Stimulated activated CD8-positive, alpha-beta memory T cell treated with anti-CD3 and anti-CD28 coated beads, Interleukin-12 subunit alpha, Interleukin-12 subunit beta, amount 100 ng/mL, for 4 hours (primary cell): ENCODE measurements around the gene EEFSEC.
"Not testable (repeated sequence)": the region's sequence is repeated elsewhere in the genome, so short reads cannot be mapped to it uniquely, and the experiment has no call there.

Experiments
- DNase-seq: peaks from one replicate; pipeline ENCODE4 v3.0.0-alpha.2; 2020; ENCODE audit warnings: low read depth

The EEFSEC gene

DNA sequence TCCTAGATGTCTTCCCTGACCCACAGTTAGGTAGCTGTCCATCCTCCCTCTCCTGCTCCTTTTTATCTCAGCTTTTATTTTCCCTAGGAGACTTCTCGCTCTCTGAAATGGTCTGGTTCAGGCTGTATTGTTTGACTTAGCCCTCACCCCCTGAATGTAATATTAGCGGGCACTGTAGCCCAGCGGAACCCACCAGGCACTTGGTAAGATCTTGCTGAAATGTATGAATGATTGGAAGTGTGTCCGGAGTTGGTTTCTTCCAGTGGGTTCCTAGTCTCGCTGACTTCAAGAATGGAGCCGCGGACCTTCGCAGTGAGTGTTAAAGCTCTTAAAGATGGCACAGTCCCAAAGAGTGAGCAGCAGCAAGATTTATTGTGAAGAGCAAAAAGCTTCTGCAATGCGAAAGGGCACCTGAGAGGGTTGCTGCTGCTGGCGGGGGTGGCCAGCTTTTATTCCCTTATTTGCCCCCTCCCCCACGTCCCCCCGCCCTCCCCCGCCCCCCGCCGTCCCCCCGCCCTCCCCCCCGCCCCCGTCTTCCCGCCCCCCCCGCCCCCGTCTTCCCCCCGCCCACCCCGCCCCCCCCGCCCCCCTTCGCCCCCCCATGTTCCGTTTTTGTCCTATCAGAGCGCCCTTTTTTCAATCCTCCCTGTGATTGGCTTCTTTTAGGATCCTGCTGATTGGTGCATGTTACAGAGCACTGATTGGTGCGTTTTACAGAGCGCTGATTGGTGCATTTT, 694 bp upstream of the EEFSEC start:
- no peak for DNase-seq

DNA sequence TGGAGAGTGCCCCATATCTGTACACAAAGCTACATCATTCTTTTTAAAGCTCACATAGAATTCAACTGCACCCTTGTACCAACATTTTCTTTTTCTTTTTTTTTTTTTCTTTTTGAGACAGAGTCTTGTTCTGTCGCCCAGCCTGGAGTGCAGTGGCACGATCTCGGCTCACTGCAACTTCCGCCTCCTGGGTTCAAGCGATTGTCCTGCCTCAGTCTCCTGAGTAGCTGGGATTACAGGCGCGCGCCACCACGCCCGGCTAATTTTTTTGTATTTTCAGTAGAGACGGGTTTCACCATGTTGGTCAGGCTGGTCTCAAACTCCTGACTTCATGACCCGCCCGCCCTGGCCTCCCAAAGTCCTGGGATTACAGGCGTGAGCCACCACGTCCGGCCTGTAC, 1.1 kb downstream of the EEFSEC start:
- DNase-seq, result not testable (repeated sequence)

- no peak for DNase-seq
These were observed 2.5 kb downstream of the EEFSEC start for GRCh38 chr3:128155616-128156360.

DNA sequence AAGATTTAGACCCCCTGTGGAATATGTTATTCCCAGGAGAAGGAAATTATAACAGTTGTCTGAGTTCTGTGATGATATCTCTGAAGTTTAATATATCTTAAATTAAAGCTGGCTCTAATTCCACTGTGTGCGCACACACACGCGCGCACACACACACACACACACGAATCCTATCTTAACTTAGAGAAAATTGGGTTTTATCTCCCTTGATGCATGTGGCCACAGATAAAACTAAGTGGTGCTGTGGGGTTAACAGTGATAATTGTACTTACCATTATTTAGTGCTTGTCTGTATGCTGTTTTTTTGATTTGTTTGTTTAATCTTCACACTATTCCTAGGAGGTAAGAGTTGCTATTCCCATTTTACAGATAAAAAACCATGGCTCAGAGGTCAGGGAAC, 7.4 kb downstream of the EEFSEC start:
- DNase-seq, result no peak

GRCh38 chr3:128163432-128163831, 10.2 kb downstream of the EEFSEC start:
- no peak for DNase-seq

DNA sequence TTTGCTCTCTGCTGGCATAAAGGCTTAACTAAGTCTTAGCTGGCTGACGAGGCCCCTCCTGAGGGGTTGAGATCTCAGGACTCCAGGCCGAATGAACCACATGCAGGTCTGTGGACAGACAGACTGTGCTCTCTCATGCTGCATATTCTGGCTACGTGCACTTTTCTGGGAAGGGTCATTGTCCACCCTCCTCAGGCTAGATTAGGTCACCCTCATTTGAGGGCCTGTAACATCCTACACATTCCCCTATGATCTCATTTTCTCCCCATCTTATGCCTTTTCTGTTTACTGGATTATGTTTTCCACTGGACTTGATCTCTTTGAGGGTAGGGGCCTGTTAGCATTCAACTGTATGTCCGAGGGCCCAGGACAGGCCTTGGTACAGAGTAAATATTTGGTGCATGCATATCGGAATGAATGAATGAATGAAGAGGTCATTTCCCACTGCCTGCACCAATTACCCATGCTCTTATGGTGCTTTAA, 13.7 kb downstream of the EEFSEC start:
- no peak for DNase-seq

DNA sequence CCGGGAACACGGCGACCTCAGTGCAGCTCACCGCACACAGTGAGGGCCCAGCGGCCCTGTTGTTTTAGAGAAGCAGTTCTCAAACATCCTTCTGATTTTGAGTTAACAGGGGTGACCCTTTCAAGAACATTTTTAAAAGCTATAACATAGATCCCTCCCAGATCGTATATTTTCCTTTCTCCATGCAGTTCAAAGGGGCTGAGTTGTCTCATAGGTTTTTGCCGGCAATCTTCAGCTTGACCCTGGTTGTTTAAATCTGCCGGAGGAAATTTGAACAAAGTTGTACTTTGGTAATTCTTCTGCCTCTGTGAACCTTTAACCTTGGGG, 14.3 kb downstream of the EEFSEC start:
- no peak for DNase-seq

- DNase-seq, result no peak
These were observed 14.8 kb downstream of the EEFSEC start for GRCh38 chr3:128167973-128168674.

DNA sequence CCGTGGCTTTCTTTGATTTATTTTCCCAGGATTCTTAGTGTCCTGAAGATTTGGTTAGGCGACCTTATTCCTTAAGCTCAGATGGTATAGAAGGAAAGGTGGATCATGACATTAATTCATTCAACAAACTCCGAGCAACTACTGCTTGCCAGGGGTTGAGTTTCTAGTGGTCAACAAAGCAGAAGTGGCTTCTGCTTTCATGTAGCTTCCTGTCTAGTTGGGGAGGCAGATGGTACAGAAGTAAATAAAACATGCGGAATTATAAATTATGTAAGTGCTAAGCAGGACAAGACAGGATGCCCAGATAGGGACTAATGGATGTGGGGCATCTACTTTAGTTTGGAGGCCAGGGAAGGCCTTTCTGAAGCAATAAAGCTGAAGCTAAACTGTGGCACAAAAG, 15.6 kb downstream of the EEFSEC start:
- no peak for DNase-seq

DNA sequence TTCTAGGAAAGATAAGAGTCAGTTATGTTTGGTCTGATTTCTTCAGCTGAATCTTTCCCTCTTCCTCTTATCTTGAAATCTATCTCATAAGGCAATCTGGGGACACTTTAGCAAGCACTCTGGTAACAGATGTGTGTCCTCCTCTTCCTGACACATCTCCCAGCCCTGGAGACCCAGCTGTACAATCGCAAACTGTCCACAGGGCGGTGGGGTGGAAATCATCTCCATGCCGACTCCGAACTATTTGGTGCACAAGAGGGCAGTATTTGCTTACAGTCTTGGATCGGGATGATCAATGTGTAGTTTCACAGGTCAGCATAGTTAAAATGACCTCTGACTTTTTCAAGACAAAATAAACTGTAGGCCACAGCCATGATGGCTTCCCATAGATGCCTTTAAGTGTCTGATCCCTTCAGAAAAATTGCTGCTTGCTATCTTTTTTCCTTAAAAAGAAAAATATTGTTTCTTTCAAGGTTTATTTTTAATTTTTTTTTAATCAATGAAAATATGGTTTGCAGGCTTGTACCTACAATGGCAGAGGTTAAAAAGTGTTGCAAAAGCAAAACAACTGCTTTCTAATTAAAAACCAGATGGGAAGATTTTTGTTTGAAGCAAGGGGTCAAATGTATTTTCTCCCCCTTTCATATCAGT, 17.7 kb downstream of the EEFSEC start:
- no peak for DNase-seq

DNA sequence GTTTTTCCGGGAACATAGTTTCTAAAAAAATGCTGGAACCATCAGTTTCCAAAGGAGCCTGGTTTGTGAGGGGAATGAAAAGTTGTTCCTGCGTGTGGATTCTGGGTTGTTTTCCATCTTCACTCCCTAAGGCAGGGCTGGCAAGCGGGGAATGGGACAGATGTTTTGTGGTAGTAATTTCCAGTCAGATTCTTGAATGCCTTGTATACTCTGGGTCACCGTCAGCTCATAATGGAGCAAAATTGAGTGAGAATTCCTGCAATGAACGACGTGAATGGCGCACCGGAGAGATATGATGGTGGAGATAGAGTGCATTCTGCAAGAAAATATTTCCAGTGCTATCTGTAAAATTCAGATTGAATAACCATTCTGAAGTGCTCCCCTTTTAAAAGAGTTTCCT, 19.9 kb downstream of the EEFSEC start:
- DNase-seq, result no peak

- DNase-seq, result no peak
These were observed 20.6 kb downstream of the EEFSEC start for GRCh38 chr3:128173849-128174248.

DNA sequence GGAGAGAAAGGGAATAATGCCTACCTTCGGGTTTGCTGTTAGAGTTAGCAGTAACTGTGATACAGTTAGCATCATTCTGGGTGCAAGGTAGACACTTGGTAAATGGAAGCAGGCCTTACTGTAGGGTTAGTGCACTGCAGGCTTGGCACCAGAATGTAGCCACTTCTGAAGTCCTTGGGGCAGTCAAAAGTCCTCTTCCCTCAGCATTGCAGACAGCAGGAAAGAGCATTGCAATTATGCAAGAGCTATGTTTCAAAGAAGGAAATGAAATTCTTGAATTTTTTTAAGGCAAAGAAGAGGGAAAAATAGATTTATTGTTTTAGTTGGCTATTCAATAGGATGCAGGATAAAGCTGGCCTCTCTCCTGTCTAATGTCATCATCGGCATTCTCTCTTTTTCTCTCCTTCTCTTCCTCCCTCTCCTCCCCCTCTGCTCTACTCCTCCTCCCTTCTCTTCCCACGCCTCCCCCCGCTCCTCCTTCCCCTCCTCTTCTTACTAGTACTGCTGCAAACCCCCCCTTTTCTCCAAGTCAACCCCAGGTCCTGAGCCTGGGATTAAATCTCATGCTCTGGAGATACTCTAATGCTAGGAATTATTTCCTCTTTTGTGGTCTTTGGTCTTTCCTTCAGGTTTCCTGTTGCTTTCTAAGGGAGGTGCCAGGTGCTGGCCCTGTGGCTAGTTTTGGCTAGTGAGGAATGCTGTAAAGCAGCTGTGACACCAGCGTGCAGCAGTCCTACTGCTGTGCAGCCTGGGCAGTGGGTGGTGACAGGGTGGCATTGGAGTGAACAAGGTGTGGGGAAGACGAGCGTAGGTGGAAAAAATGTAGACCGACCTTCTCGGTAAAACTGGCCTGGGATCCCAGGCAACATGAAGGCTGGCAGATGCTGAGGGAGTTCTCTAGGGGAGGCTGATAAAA, 21.7 kb downstream of the EEFSEC start:
- no peak for DNase-seq

DNA sequence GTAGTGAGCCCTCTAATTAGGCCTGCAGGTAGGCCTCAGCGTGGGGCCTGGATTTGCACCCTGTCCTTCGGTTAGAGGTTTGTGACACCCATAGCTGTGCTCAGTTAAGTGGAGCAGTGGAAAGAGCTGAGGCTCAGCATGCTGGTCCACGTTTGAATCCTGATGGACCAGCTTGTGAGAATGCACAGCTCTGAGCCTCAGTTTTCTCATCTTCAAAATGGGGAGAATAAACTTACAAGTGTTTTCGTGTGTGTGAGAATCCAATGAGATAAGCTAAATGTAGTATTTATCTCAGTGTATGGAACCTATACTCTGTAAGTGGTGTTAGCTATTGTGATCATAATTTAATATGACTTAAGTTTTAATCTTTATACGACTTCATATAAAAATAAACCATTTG, 22.5 kb downstream of the EEFSEC start:
- DNase-seq, result no peak

DNA sequence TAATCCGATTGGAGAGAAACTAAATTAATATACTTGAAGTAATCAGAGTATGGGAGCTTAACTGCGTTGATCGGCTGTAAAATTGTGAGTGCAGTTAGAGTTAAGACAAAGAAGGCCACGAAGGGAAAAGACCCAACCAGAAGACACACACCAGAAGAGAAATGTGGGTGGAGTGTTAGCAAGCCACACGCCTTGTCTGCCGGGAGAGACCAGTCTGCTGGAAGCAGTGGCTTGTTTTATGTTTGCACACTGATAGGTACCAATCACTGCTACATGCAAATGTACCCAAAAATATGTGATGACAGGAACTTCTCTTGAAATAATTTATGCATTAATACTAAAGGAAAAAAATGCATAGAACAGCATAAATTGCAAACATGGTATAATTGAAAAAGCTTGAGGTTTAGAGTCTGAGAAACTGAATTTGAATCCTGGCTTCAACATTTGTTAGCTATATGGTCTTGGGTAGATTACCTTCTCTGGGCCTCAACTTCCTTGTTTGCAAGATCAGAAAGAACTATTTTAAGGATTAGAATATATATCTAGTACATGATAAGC, 23.1 kb downstream of the EEFSEC start:
- DNase-seq, result no peak

- no peak for DNase-seq
These were observed 24.6 kb downstream of the EEFSEC start for GRCh38 chr3:128177865-128178264.

GRCh38 chr3:128178782-128179483, 25.7 kb downstream of the EEFSEC start:
- DNase-seq, result no peak

DNA sequence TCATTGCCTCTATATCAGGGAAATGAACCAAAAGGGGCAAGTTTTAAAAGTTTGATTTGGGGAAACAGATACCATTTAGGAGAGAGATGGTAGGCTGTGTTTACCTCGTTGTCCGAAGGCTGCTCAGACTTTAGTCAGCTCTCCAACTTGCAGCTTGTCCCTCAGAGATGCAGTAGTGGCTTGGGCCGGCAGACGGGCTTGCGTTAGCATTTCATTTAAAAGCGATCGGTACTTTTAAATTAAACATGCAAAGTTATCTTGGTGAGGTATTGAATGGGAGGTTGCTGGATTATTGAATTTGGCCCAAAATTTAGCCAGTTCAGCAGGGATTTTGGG, 26.2 kb downstream of the EEFSEC start:
- DNase-seq, result no peak

DNA sequence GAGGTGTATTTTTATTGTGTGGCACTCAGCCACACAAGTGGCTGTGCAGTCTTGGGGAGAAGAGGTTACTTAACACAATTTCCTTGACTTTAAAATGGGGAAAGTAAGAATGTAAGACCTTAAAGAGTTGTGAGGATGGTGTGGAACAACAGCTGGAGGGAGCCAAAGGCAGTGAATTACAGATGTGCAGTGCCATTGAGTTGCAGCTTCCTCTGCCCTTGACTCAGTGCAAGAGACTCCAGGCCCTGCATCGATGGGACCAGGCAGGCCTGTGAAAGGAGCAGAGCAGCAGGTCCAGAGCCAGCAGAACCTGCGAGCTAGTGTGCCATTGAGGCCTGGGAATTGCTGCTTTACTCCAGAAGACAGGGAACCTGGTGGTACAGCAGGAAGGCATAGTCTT, 27.2 kb downstream of the EEFSEC start:
- DNase-seq, result no peak

- DNase-seq, result no peak
These were observed 27.6 kb downstream of the EEFSEC start for GRCh38 chr3:128180913-128181312.

DNA sequence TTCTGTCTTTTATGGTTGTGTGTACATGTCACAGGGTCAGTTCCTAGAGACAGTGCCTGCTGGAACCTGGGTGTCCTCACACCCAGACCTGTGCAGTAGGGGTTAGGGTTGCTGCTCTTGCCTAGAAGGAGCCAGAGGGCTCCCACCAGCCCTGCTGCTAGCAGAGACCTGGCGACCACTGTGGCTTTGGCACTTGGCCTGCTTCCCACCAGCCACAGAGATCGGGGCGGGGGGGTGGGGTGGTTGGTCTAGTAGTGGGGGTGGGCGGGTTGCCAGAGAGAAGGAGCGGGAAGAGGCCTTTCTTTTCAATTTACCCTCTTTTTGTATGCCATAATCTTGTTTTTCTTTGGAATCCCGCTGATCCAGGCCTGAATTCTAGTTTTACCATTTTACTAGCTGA, 29.4 kb downstream of the EEFSEC start:
- no peak for DNase-seq
